ENCODE data around the gene CHAT.

Gene CHAT

GRCh38 chr10:49613882-49614241, at the start of gene CHAT:
Gene CHAT (plus strand): TSS chr10:49614037. CDS start chr10:49614190, 153 bp downstream.
- DNase-seq (ENCODE audit: low read depth): no peak

DNA sequence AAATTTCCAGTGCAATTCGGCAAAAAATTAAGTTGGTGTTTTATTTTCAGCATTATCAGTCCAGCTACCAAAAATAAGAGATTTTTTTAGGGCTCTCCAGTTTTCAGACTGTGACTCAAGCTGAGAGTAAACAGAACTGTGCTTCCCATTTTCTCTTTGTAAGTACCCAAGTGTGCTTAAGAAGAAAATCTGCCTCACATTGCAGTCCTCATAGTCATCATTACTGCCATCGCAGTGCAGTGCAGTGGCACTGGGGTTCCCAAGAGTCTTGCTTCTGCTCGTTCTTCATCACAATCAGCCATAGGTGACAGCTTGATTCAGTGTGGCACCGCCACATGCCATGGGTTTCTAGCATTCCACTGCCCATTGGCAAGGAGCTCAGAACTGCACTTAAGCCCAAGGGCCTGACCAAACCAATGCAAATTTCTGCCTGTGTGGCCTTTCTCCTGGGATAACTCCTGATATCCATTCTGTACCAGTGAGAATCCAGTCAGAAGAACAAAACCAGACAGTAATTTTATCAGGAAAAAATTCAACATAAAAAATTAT, 49.3 kb upstream of the CHAT start:
- DNase-seq (ENCODE audit: low read depth): no peak

GRCh38 chr10:49567810-49568209, 46.0 kb upstream of the CHAT start:
- DNase-seq (ENCODE audit: low read depth): no peak

- peak; percentile 35 for DNase-seq (ENCODE audit: low read depth)
These were observed 45.6 kb upstream of the CHAT start for GRCh38 chr10:49568235-49568634.

- DNase-seq (ENCODE audit: low read depth): peak; percentile 28
These were observed 44.7 kb upstream of the CHAT start for GRCh38 chr10:49569031-49569631.

DNA sequence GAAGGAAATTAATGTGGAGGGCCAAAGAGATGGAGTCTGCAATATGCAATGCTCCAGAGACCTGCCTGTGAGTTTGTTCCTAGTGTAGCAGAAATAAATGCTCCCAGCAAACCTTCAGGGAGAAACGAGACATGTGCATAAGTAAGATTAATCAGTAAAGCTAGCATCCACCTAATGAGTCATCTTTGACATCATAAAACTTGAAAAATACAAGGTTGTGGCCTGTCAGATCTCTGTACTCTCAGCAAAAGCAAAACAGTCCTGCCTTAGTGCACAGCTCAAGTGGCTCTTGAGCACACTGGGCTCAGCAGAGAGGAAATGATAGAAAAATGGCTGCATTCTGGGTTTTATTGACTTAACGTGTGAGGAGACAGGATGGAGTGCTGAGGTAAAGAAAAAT, 42.4 kb upstream of the CHAT start:
- no peak for DNase-seq (ENCODE audit: low read depth)

DNA sequence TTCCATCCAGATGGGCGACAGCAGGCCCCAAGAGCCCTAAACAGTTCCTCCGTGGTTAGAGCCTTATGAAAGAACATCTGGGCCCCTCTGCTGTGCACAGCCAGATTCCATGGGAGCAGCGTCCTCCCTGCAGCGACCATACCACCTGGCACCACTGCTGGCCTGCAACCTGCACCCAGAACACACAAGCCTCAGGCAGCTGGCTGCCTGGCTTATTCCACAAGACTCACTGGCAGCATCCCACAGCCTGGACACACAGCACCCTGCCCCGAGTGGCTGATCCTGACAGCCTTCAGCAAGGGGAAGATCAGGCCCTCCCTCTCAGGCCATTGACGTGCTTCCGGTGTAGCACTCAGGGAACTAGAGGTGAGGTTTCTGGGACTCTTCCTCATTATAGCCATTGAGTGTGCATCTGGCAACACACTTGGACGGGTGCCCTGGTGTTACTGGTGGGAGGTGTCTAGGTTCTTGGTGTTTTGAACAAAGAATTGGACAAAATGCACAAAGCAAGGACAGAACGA, 41.2 kb upstream of the CHAT start:
- no peak for DNase-seq (ENCODE audit: low read depth)

DNA sequence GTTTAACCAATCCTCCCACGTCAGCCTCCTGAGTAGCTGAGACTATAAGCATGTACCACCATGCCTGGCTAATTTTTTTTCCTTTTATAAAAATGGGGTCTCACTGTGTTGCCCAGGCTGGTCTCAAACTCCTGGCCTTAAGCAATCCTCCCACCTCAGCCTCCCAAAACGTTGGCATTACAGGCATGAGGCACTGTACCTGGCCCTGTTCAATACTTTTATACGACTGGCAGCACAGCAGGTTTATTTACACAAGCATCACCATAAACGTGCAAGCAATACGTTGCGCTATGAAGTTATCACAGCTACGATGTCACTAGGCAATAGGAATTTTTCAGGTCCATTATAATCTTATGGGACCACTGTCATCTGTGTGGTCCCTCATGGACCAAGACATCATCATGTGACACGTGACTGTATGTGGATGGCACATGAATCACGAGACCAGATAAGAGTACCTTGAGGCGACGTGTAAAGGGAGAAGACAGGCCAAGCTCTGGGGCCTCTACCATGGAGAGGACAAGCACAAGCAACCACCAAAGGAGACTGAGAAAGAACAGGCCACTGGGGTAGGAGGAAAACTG, 38.3 kb upstream of the CHAT start:
- no peak for DNase-seq (ENCODE audit: low read depth)

- DNase-seq (ENCODE audit: low read depth): no peak
These were observed 36.5 kb upstream of the CHAT start for GRCh38 chr10:49577182-49577925.

GRCh38 chr10:49578392-49578791, 35.4 kb upstream of the CHAT start:
- DNase-seq (ENCODE audit: low read depth): no peak

GRCh38 chr10:49579621-49580020, 34.2 kb upstream of the CHAT start:
- DNase-seq (ENCODE audit: low read depth): no peak

DNA sequence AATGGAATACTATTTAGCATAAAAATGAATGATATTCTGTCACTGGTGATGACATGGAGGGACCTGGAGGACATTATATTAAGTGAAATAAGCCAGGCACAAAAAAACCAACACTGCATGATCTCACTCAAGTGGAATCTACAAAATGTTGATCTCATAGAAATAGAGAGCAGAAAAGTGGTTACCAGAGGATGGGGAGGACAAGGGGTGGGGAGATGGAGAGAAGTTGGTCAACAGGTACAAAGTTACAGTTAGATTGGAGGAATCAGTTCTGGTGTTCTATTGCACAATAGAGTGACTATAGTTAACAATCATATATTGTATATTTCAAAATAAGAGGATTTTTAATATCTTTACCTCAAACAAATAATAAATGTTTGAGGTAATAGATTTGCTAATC, 28.4 kb upstream of the CHAT start:
- no peak for DNase-seq (ENCODE audit: low read depth)

DNA sequence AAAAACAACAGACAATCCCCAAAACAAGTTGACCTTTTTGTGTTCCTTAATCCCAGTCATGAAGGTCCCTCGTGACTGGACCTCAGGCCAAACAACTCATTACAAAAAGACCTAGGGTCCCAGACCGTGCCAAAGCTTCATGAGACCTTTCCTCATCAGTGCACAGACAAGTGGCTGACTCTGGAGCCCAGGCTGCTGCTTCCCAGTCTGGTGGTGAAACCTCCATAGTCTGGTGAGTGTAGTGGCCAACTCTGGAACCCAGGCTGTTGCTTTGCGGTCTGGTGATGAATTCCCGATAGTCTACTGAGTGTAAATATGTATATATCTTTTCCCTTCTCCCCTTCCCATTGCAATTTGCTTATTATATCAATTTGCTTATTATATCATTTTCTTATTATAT, 25.9 kb upstream of the CHAT start:
- no peak for DNase-seq (ENCODE audit: low read depth)

- peak; percentile 28 for DNase-seq (ENCODE audit: low read depth)
These were observed 20.9 kb upstream of the CHAT start for GRCh38 chr10:49592726-49593563.

- DNase-seq (ENCODE audit: low read depth): no peak
These were observed 20.3 kb upstream of the CHAT start for GRCh38 chr10:49593564-49593875.

GRCh38 chr10:49593998-49594397, 19.8 kb upstream of the CHAT start:
- DNase-seq (ENCODE audit: low read depth): no peak

DNA sequence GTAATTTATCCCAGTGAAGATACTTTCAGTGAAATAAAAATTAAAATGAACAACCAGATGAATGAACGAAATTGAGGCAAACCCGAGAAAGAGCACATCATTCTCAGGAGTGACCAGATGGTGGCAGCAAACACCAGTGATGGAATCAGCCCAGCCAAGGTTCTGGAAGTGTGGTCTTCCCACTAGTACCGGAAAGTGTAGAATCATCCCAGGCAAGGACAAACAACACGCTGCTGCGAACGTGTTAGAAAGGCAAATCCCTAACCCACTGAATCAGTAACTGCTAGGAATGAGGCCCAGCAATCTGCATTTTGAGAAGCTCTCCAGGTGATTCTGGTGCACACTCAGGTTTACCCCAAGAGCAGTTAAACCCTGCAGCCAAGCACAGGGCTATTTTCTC, 19.2 kb upstream of the CHAT start:
- DNase-seq (ENCODE audit: low read depth): peak; percentile 35

- DNase-seq (ENCODE audit: low read depth): no peak
These were observed 18.7 kb upstream of the CHAT start for GRCh38 chr10:49595003-49595712.

DNA sequence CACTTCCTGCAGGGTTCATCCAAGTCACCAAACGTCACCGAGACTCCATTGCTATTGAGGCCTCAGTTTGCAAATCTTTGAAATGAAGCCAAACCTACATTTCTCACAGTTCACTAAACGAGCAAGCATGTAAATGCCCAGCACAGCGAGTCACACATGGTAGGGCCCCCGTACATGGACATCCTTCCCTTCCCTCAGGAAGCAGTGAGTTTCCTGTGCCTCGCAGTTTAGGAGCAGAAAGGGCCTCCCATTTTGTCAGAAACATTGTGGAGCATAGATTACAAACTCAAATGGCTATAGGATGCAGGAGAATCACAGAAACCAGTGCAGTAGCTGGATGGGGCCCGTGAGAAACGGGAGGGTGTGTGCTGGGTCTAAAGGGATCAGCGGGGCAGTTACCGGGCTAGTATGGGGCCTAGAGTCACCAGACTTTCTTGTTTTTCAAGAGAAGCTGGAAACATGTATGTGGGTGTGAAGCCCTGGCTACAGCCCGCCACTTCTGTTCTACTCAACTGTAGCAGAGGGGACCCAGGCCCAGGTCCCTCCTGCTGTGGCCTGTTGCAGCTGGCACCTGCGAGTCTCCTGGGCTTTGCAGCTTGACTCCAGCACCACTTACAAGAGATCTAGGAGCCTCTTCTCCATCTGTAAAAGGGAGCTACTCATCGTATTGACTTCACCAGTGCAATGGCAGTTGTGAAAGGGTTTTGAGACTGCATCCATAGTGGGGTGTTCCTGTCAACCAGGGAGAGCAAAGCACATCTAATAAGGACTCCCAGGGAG, 17.9 kb upstream of the CHAT start:
- no peak for DNase-seq (ENCODE audit: low read depth)

DNA sequence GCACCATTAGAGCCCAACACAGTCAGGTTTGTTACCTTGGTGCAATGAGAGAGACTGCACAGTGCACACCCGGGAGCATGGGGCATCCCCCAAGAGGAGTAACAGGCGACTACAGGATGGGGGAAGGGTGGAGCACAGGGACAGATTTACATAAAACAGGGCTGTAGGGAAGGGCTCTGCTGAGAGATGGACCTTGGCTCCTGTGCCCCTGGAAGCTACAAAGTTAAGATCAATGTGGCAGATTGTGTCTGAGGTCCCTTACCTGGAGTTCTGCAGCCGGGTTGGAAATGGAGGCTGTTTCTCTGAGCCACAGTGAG, 17.4 kb upstream of the CHAT start:
- DNase-seq (ENCODE audit: low read depth): no peak

DNA sequence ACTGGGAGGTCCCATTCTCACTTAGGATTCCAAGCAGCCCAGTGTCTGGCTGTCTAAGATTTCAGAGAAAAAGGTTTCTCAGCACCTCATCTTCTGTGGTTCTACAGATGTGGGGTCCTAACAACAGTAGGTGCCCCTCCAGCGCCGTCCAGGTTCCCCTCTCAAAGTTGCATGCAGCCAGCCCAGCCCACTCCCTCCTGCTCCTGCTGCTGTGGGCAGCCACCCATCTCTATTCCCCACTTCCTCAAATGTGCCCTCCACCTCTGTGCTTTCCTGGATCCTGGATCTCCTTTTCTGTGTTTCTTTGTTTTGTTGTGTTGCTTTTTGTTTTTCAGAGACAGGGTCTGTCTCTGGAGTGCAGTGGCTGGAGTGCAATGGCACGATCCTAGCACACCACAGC, 17.0 kb upstream of the CHAT start:
- no peak for DNase-seq (ENCODE audit: low read depth)

Data from fibroblast of the conjunctiva (primary cell).